Lower leg skin (tissue), 4 donors: ENCODE measurements around the gene DDX60. TPM values are rescaled to one million over a fixed set of nuclear protein-coding genes. Genes with fewer than 3 reads are reported as not detected.
"Not testable (repeated sequence)": the region's sequence is repeated elsewhere in the genome, so short reads cannot be mapped to it uniquely, and the experiment has no call there.

Experiments used
- DNase-seq, 2 donors: peaks; one replicate each; pipeline ENCODE4 v3.0.0-alpha.2; 2019; ENCODE audit warnings: low spot score in 2 of 2
- H3K4me3 ChIP-seq: fragments of 200-600 bp; sonication (generic); 2 replicates; pipeline ENCODE4 v1.5.1; 2017; ENCODE audit warnings: mild to moderate bottlenecking, low read depth; ENCODE audit not compliant: poor library complexity, severe bottlenecking
- CTCF ChIP-seq, 3 donors: fragments of 450-650 bp; IDR thresholded peaks; one replicate each; pipeline ENCODE4 v1.5.1; 2016; ENCODE audit warnings: antibody characterized with exemption in 3 of 3, mild to moderate bottlenecking in 3 of 3, moderate library complexity in 2 of 3
- POLR2A ChIP-seq, 2 donors: fragments of 450-650 bp; IDR thresholded peaks; one replicate each; pipeline ENCODE4 v1.6.1; 2016 to 2017; ENCODE audit warnings: antibody characterized with exemption in 2 of 2, mild to moderate bottlenecking in 1 of 2, moderate library complexity in 1 of 2
- WGBS, 2 donors: methylation state at CpG; one replicate each; pipeline ENCODE4 v1.1.5; 2018; 5-methylcytosine and 5-hydroxymethylcytosine counted together
- intact Hi-C: fragments of 100-400 bp; cut with DNase I; formaldehyde crosslinking; loops from one replicate; pipeline ENCODE4 v1.15.0; 2023; ENCODE audit warnings: low total_unique reads
- total RNA-seq, 4 donors: library from RNA; depleted of rRNA; stranded (reverse); fragments of >200 nt; gene quantifications; one replicate each; pipeline ENCODE4 v1.1.0, GENCODE V29; 2016

DDX60 gene
- total RNA-seq, 4 donors from 2014 or later: 6.6 to 23.8 (median 10.9) TPM

GRCh38 chr4:168334053-168334452 is 15.5 kb upstream of the DDX60 start:
- no peak for DNase-seq
- no peak overlapping the region for H3K4me3 ChIP-seq
- 73 to 76% methylated on average over 1 of the region's 1 CpG for WGBS, 2 donors
- intact Hi-C loops: no loop called here
- TF ChIP-seq CTCF (IDR thresholded peaks at IDR 0.05) (no peak), POLR2A (IDR thresholded peaks at IDR 0.05) (no peak)

GRCh38 chr4:168330575-168330974 is 12.0 kb upstream of the DDX60 start:
- intact Hi-C loops, H3K4me3 ChIP-seq, DNase-seq: not testable (repeated sequence)
- 76 to 77% methylated on average over 3 of the region's 3 CpGs for WGBS, 2 donors

- DNase-seq: no peak
- H3K4me3 ChIP-seq: no peak overlapping the region
- intact Hi-C loops: no loop called here
- TF ChIP-seq POLR2A (IDR thresholded peaks at IDR 0.05): no peak
- no peak for TF ChIP-seq CTCF (IDR thresholded peaks at IDR 0.05)
- WGBS, 2 donors: 84 to 89% methylated on average over 4 of the region's 4 CpGs
These were observed 7.0 kb upstream of the DDX60 start for GRCh38 chr4:168325591-168325990.

GRCh38 chr4:168321006-168321405 is 2.5 kb upstream of the DDX60 start:
- no peak for DNase-seq
- no peak for TF ChIP-seq CTCF (IDR thresholded peaks at IDR 0.05)
- no peak for TF ChIP-seq POLR2A (IDR thresholded peaks at IDR 0.05)
- 74 to 89% methylated on average over 3 of the region's 3 CpGs for WGBS, 2 donors
- H3K4me3 ChIP-seq: no peak overlapping the region
- intact Hi-C loops: no loop called here

- intact Hi-C loops: no loop called here
- 44 to 46% methylated on average over 3 of the region's 3 CpGs for WGBS, 2 donors
- no peak overlapping the region for H3K4me3 ChIP-seq
- no peak for DNase-seq
- TF ChIP-seq POLR2A (IDR thresholded peaks at IDR 0.05) (no peak), CTCF (IDR thresholded peaks at IDR 0.05) (no peak)
These were observed 1.0 kb upstream of the DDX60 start for GRCh38 chr4:168319486-168320019.

GRCh38 chr4:168317621-168318020 is 931 bp downstream of the DDX60 start:
- TF ChIP-seq CTCF (IDR thresholded peaks at IDR 0.05): no peak
- TF ChIP-seq POLR2A (IDR thresholded peaks at IDR 0.05): no peak
- 58 to 66% methylated on average over 4 of the region's 4 CpGs for WGBS, 2 donors
- no peak overlapping the region for H3K4me3 ChIP-seq
- no peak for DNase-seq
- intact Hi-C loops: no loop called here
